Esophagus squamous epithelium (tissue), 5 donors: Measurements from ENCODE around the gene TRIM72. TPM values are rescaled to one million over a fixed set of nuclear protein-coding genes. Genes with fewer than 3 reads are reported as not detected.

Experiments
- DNase-seq: peaks from one replicate; lab custom pipeline; 2025; lab: John Stamatoyannopoulos, UW
- H3K27ac ChIP-seq, 4 donors: fragments of 200-600 bp; sonication (generic); one replicate each; pipeline ENCODE4 v1.5.1; 2016 to 2019; ENCODE audit warnings: mild to moderate bottlenecking in 1 of 4
- H3K27me3 ChIP-seq, 4 donors: fragments of 200-600 bp; sonication (generic); 1 replicate in 3 of 4; 2 replicates in 1 of 4; pipeline versions ENCODE4 v1.5.1 to v1.6.0; 2017 to 2021; ENCODE audit warnings: antibody characterized with exemption in 1 of 4
- H3K36me3 ChIP-seq, 3 donors: fragments of 200-600 bp; sonication (generic); one replicate each; pipeline ENCODE4 v1.5.1; 2016 to 2019
- H3K4me1 ChIP-seq, 3 donors: fragments of 200-600 bp; sonication (generic); one replicate each; pipeline ENCODE4 v1.5.1; 2017 to 2019
- H3K4me3 ChIP-seq, 4 donors: fragments of 200-600 bp; sonication (generic); 1 replicate in 3 of 4; 2 replicates in 1 of 4; pipeline ENCODE4 v1.5.1; 2016 to 2019; ENCODE audit warnings: mild to moderate bottlenecking in 2 of 4, moderate library complexity in 1 of 4
- H3K9me3 ChIP-seq, 3 donors: fragments of 200-600 bp; sonication (generic); one replicate each; pipeline ENCODE4 v1.5.1; 2016 to 2019
- POLR2A ChIP-seq, 4 donors: fragments of 450-650 bp; IDR thresholded peaks; one replicate each; pipeline ENCODE4 v1.6.1; 2017; ENCODE audit warnings: antibody characterized with exemption in 4 of 4, mild to moderate bottlenecking in 4 of 4, moderate library complexity in 3 of 4
- WGBS, 2 donors: methylation state at CpG; one replicate each; pipeline ENCODE4 v1.1.5; 2018; 5-methylcytosine and 5-hydroxymethylcytosine counted together
- intact Hi-C: fragments of 100-400 bp; cut with DNase I; formaldehyde crosslinking; loops from one replicate; pipeline ENCODE4 v1.15.0; 2022
- total RNA-seq, 4 donors: library from RNA; depleted of rRNA; stranded (reverse); fragments of >200 nt; gene quantifications; one replicate each; pipeline ENCODE4 v1.1.0, GENCODE V29; 2016
- TF ChIP-seq, protein P1 (sequence below), 6 experiments: fragments of 450-650 bp in 4 of 6; fragments of 200-600 bp in 2 of 6; sonication (generic) in 2 of 6; IDR thresholded peaks; one replicate each; pipeline ENCODE4 v1.5.1; 2016 to 2019; ENCODE audit warnings: antibody characterized with exemption in 6 of 6, mild to moderate bottlenecking in 4 of 6, moderate library complexity in 4 of 6
- donor health status: DM: yes; HTN: yes; CAD: no.

The TRIM72 gene
- total RNA-seq, 4 donors from 2014 or later, result not detected

DNA sequence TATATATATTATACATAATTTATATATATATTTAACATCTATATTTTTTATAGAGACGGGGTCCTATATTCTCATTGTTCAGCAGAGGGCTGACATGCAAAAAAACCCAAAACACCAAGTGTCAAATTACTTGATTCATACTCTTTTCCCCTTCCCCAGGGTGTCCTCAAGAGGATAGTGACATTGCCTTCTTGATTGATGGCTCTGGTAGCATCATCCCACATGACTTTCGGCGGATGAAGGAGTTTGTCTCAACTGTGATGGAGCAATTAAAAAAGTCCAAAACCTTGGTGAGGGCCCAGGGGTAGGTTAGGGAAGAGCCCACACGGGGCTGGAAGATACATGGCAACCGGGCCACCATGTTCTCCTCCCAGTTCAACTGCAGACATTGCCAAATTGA is 56.9 kb downstream of the TRIM72 start:
- H3K27me3 ChIP-seq, result peaks cover 0 to 17% (median 0%) of the 10 kb centered on the region in 4 donors
- 87 to 88% methylated on average over 5 of the region's 5 CpGs for WGBS, 2 donors
- no peak overlapping the region for H3K4me3 ChIP-seq
- H3K27ac ChIP-seq, result no peak overlapping the region
- H3K4me1 ChIP-seq, result peaks cover 0 to 22% (median 7%) of the 10 kb centered on the region in 3 donors
- DNase-seq, result no peak
- H3K9me3 ChIP-seq, result no peaks in the 10 kb centered on the region
- intact Hi-C loops, result no loop called here
- no peaks in the 10 kb centered on the region for H3K36me3 ChIP-seq
- TF ChIP-seq, protein P1, sequence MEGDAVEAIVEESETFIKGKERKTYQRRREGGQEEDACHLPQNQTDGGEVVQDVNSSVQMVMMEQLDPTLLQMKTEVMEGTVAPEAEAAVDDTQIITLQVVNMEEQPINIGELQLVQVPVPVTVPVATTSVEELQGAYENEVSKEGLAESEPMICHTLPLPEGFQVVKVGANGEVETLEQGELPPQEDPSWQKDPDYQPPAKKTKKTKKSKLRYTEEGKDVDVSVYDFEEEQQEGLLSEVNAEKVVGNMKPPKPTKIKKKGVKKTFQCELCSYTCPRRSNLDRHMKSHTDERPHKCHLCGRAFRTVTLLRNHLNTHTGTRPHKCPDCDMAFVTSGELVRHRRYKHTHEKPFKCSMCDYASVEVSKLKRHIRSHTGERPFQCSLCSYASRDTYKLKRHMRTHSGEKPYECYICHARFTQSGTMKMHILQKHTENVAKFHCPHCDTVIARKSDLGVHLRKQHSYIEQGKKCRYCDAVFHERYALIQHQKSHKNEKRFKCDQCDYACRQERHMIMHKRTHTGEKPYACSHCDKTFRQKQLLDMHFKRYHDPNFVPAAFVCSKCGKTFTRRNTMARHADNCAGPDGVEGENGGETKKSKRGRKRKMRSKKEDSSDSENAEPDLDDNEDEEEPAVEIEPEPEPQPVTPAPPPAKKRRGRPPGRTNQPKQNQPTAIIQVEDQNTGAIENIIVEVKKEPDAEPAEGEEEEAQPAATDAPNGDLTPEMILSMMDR (IDR thresholded peaks at IDR 0.05), result no peak
- TF ChIP-seq POLR2A (IDR thresholded peaks at IDR 0.05), result no peak

GRCh38 chr16:31271621-31272190 is 57.8 kb downstream of the TRIM72 start:
- no peak for DNase-seq
- TF ChIP-seq, protein P1 (IDR thresholded peaks at IDR 0.05), result no peak
- no peak for TF ChIP-seq POLR2A (IDR thresholded peaks at IDR 0.05)
- Histone ChIP-seq H3K4me1 (peaks cover 0 to 19% (median 4%) of the 10 kb centered on the region in 3 donors), H3K27ac (no peak overlapping the region), H3K9me3 (no peaks in the 10 kb centered on the region), H3K27me3 (peaks cover 0 to 14% (median 0%) of the 10 kb centered on the region in 4 donors), H3K36me3 (no peaks in the 10 kb centered on the region), H3K4me3 (no peak overlapping the region)
- intact Hi-C loops, result no loop called here
- 66 to 73% methylated on average over 6 to 10 of the region's 16 CpGs for WGBS, 2 donors

DNA sequence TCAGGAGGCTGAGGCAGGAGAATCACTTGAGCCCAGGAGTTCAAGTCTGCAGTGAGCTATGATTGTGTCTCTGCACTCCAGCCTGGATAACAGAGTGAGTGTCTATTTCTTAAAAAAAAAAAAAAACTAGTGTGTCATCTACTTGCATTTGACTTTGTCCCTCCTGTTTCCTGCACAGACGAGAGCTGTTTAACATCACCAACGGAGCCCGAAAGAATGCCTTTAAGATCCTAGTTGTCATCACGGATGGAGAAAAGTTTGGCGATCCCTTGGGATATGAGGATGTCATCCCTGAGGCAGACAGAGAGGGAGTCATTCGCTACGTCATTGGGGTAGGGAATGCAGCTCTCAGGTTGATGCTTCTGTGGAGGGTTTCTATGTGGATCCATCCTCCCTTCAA is 59.3 kb downstream of the TRIM72 start:
- Histone ChIP-seq H3K4me1 (peaks cover 0 to 19% (median 4%) of the 10 kb centered on the region in 3 donors), H3K36me3 (no peaks in the 10 kb centered on the region), H3K4me3 (no peak overlapping the region), H3K27me3 (peaks cover 0 to 14% (median 0%) of the 10 kb centered on the region in 4 donors), H3K27ac (no peak overlapping the region), H3K9me3 (no peaks in the 10 kb centered on the region)
- WGBS, 2 donors, result 84 to 87% methylated on average over 7 of the region's 7 CpGs
- DNase-seq, result no peak
- TF ChIP-seq, protein P1 (IDR thresholded peaks at IDR 0.05), result no peak
- intact Hi-C loops, result no loop called here

DNA sequence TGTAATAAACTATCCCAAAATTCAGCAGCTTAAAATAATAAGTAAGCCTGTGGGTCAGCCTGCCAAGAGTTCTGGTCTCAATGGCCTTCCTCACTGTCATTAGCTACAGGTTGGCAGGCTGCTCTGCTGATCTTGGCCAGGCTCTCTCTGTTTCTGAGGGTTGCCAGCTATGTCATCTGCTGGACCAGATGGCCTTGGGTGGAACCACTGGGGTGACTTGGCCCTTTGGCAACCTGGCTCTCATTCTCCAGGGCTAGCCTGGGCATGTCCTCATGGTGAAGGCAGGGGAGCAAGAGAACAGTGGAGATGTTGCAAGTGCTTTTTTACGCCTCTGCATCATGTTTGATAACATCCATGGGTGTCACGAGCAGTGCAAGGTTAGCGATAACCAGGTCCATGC is 59.8 kb downstream of the TRIM72 start:
- DNase-seq, result no peak
- Histone ChIP-seq H3K4me3 (no peak overlapping the region), H3K4me1 (peaks cover 0 to 19% (median 4%) of the 10 kb centered on the region in 3 donors), H3K9me3 (no peaks in the 10 kb centered on the region), H3K27me3 (peaks cover 0 to 14% (median 0%) of the 10 kb centered on the region in 4 donors), H3K36me3 (no peaks in the 10 kb centered on the region), H3K27ac (no peak overlapping the region)
- intact Hi-C loops, result no loop called here
- TF ChIP-seq, protein P1 (IDR thresholded peaks at IDR 0.05), result no peak
- no peak for TF ChIP-seq POLR2A (IDR thresholded peaks at IDR 0.05)
- 29 to 77% methylated on average over 3 of the region's 3 CpGs for WGBS, 2 donors

- peaks cover 0 to 19% (median 4%) of the 10 kb centered on the region in 3 donors for H3K4me1 ChIP-seq
- intact Hi-C loops, result no loop called here
- H3K36me3 ChIP-seq, result no peaks in the 10 kb centered on the region
- no peak overlapping the region for H3K4me3 ChIP-seq
- H3K9me3 ChIP-seq, result no peaks in the 10 kb centered on the region
- no peak for DNase-seq
- H3K27me3 ChIP-seq, result peaks cover 0 to 14% (median 0%) of the 10 kb centered on the region in 4 donors
- TF ChIP-seq, protein P1 (IDR thresholded peaks at IDR 0.05), result peak in 1 of 6 experiments; percentile 20
- no peak for TF ChIP-seq POLR2A (IDR thresholded peaks at IDR 0.05)
- 52 to 76% methylated on average over 9 to 15 of the region's 15 CpGs for WGBS, 2 donors
- H3K27ac ChIP-seq, result no peak overlapping the region
Observed at GRCh38 chr16:31274831-31275816, 61.2 kb downstream of the TRIM72 start.
